Measurements from ENCODE around the gene QSOX1.

DNA sequence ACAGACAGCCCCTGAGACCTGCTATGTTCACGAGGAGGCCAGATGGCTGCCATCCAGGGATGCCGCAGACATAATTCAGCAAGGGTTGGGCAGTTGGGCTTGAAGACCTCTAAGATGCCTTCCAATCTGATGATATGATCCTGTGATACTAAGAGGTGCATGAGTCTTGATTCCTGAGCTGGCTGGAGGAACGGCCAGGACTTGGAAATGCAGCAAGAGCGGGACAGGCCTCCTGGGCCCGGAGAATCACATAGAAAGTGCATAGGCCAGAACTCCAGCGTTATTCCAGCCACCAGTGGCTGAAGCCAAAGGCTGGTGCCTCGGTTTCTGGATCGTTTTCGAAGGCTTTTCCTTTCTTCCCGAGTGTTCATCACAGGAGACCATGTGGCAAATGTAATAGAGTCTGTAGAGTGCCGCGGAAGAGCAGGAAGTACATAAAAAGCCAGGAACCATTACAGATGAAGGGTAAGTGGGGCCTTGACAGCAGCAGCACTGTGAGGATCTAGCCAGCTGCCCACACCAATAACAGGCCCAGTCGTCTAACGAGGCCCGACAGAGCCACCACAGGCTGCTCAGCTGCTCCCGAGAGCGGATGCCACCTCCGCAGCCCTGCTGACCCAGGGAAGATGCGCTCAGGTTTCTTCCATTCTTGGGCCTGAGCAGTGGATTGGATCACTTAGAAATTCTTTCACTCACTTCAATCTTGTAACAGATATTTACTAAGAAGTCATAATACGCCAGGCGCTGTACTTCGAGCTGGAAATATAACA is 61.4 kb downstream of the QSOX1 start:
- TF ChIP-seq EZH2 (IDR thresholded peaks at IDR 0.05) (no peak), POLR2AphosphoS5 (IDR thresholded peaks at IDR 0.05; ENCODE audit: borderline replicate concordance, low read depth, low read length) (no peak), FOXP2 (optimal IDR thresholded peaks at IDR 0.05; ENCODE audit: control extremely low read depth, extremely low read length, insufficient read depth) (no peak)

Measured in SK-N-MC (cell line).